WTC11 (cell line): ENCODE measurements around the gene TOE1.

ENCODE experiments used
- AR ChIP-seq: fragments of 250-450 bp; sonication (Bioruptor Pico); IDR thresholded peaks from 2 replicates; pipeline ENCODE4 v1.9.0; 2021; ENCODE audit warnings: mild to moderate bottlenecking
- ATF2 ChIP-seq: sonication (generic); formaldehyde crosslinking; IDR thresholded peaks from 2 replicates; pipeline ENCODE4 v1.8.1; 2022; ENCODE audit warnings: low read depth, missing genetic modification reagents, borderline replicate concordance
- CBFB ChIP-seq: sonication (generic); formaldehyde crosslinking; IDR thresholded peaks from 2 replicates; pipeline ENCODE4 v1.8.1; 2022; ENCODE audit warnings: mild to moderate bottlenecking, low read depth, missing genetic modification reagents
- CTCF ChIP-seq: fragments of 200-600 bp; IDR thresholded peaks from 2 replicates; pipeline ENCODE4 v1.8.0; 2022; ENCODE audit warnings: antibody characterized with exemption
- ESRRA ChIP-seq: sonication (generic); formaldehyde crosslinking; IDR thresholded peaks from 2 replicates; pipeline ENCODE4 v1.8.1; 2022; ENCODE audit warnings: mild to moderate bottlenecking, missing genetic modification reagents, borderline replicate concordance
- FOXP4 ChIP-seq: sonication (generic); formaldehyde crosslinking; IDR thresholded peaks from 2 replicates; pipeline ENCODE4 v1.8.0; 2022; ENCODE audit warnings: mild to moderate bottlenecking, missing genetic modification reagents
- IRF2 ChIP-seq: sonication (generic); formaldehyde crosslinking; IDR thresholded peaks from 2 replicates; pipeline ENCODE4 v1.8.0; 2022; ENCODE audit warnings: low read depth, missing genetic modification reagents, borderline replicate concordance
- NR2C2 ChIP-seq: sonication (generic); formaldehyde crosslinking; IDR thresholded peaks from 2 replicates; pipeline ENCODE4 v1.8.0; 2022; ENCODE audit warnings: mild to moderate bottlenecking, missing genetic modification reagents

- TF ChIP-seq CTCF (no peak), AR (CRISPR knock-in tag) (no peak), NR2C2 (CRISPR knock-in tag) (no peak), IRF2 (CRISPR knock-in tag) (no peak), CBFB (CRISPR knock-in tag) (no peak), ESRRA (CRISPR knock-in tag) (no peak), ATF2 (CRISPR knock-in tag) (no peak), FOXP4 (CRISPR knock-in tag) (no peak)
Measured at GRCh38 chr1:45334308-45335245, 5.4 kb upstream of the TOE1 start.
